NOMO-1 treated with dmso at 0.1 percent for 144 hours (cell line): Measurements from ENCODE around the gene ZNF165.
"Not testable (repeated sequence)": the region's sequence is repeated elsewhere in the genome, so short reads cannot be mapped to it uniquely, and the experiment has no call there.

ENCODE experiments used
- DNase-seq: peaks from one replicate; lab custom pipeline; 2025; ENCODE audit not compliant: unreplicated experiment; lab: John Stamatoyannopoulos, UW

ZNF165 gene

GRCh38 chr6:28121876-28122275 lies 41.5 kb downstream of the ZNF165 start:
- DNase-seq = no peak

GRCh38 chr6:28122283-28122682 lies 41.9 kb downstream of the ZNF165 start:
- not testable (repeated sequence) for DNase-seq

- peak; percentile 73 for DNase-seq
These were observed 44.1 kb downstream of the ZNF165 start, which contains the start of gene ZSCAN16 for GRCh38 chr6:28124350-28124970. ZSCAN16 (plus strand) TSS chr6:28124609; CDS start chr6:28125444, 835 bp downstream.

- DNase-seq = no peak
These were observed 44.6 kb downstream of the ZNF165 start for GRCh38 chr6:28124971-28125353.

DNA sequence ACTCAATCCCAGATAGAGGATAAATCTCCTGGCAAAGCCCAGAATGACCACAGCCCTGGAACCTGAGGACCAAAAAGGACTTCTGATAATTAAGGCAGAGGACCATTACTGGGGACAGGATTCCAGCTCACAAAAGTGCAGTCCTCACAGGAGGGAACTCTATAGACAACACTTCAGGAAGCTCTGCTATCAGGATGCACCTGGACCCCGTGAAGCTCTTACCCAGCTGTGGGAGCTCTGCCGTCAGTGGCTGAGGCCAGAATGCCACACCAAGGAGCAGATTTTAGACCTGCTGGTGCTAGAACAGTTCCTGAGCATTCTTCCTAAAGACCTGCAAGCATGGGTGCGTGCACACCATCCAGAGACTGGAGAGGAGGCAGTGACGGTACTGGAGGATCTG lies 45.0 kb downstream of the ZNF165 start:
- DNase-seq = no peak

- peak; percentile 12 for DNase-seq
These were observed 53.6 kb downstream of the ZNF165 start for GRCh38 chr6:28134015-28134414.

DNA sequence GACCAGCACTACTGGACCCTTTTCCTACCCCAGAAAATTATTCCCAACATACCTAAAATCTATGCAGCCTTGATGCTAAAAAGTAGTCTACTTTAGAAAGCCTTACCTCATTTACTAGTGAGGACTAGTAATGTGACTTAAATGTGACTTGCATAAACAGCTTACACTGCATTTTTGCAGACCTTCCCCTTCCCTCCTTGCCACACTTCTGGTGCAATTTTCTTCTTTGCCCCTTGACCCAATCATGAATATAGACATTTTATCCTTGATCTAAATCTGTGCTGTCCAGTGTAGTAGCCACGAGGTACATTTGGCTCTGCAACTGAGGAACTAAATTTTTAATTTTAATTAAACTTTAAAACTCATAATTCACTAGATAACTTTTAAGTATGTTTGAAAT lies 54.3 kb downstream of the ZNF165 start:
- no peak for DNase-seq

GRCh38 chr6:28135393-28135792 lies 55.0 kb downstream of the ZNF165 start:
- no peak for DNase-seq

DNA sequence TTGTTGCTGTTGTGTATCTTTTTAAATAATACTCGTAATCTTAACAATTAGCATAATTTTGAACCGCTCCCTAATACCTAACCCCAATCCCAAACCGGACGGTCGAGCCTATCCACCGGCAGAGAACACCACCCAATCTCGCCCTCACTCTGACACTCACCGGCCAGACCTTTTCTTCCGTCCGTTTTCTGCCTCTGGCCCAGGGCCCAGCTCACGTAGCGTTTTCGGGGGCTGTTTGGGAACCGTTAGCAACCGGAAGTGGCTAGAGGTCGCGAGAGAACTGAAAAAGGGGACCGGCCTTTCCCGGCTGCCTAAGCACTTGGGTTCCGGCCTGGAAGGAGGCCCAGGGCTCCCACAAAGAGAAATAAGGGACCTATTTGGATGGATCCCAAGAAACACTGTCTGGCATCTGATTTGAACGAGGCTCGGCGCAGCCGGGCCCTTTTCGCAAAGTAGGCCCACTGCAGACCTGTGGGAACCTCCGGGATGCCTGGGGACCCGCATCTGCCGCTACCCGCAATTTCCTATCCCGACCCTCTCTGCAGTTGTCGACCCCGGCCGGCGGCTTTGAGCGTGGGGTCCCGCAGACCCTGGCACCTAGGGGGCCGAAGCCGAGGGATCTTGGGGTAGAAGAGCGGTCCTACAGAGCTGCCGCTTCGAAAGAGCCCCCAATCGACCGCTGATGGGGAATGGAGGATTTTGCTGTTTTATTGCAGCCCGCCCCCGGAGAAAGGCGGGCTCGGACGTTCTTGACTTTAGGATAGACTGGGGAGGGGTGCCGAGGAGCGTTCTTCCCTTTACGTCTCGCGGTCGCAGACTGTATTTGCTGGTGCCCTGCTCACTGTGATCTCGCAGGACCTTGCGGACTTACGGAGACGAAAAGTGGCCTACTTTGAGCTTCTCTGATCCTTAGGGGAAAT lies 56.5 kb downstream of the ZNF165 start:
- peak; percentile 74 for DNase-seq

GRCh38 chr6:28137505-28137981 lies 57.2 kb downstream of the ZNF165 start:
- DNase-seq = no peak
